Left lung (tissue), 10 donors: ENCODE results near the gene JPH4. TPM values are rescaled to one million over a fixed set of nuclear protein-coding genes. Genes with fewer than 3 reads are reported as not detected.

Experiments
- ATAC-seq: fragments of 200-7000 bp; cut with Tn5 transposase; one replicate; pipeline ENCODE4 v1.9.1; 2020; ENCODE audit warnings: moderate library complexity
- DNase-seq, 4 donors: peaks; one replicate each; pipeline ENCODE4 v3.0.0-alpha.2; 2013 to 2020
- H3K27ac ChIP-seq, 2 donors: fragments of 200-600 bp; sonication (generic) in 1 of 2; one replicate each; pipeline versions ENCODE4 v1.5.0 to v1.8.0; 2020 to 2021
- H3K27me3 ChIP-seq, 2 donors: fragments of 200-600 bp; sonication (generic) in 1 of 2; one replicate each; pipeline versions ENCODE4 v1.5.0 to v1.8.0; 2020 to 2021
- H3K36me3 ChIP-seq, 2 donors: fragments of 200-600 bp; sonication (generic) in 1 of 2; one replicate each; pipeline versions ENCODE4 v1.5.0 to v1.8.0; 2020 to 2021
- H3K4me1 ChIP-seq, 2 donors: fragments of 200-600 bp; one replicate each; pipeline ENCODE4 v1.8.0; 2021
- H3K4me3 ChIP-seq, 2 donors: fragments of 200-600 bp; sonication (generic) in 1 of 2; one replicate each; pipeline versions ENCODE4 v1.5.0 to v1.8.0; 2020 to 2021; ENCODE audit warnings: mild to moderate bottlenecking in 1 of 2
- H3K9me3 ChIP-seq, 2 donors: fragments of 200-600 bp; sonication (generic) in 1 of 2; one replicate each; pipeline versions ENCODE4 v1.5.0 to v1.8.0; 2020 to 2021
- intact Hi-C, 2 donors: fragments of 100-400 bp; cut with DNase I; formaldehyde crosslinking; loops; one replicate each; pipeline versions ENCODE4 v1.11.2 to v1.14.2; 2022
- polyA plus RNA-seq, 6 donors: library from polyadenylated mRNA; unstranded; fragments of 120-200 nt; gene quantifications; one replicate each; pipeline ENCODE4 v1.2.1, GENCODE V29; 2013; ENCODE audit not compliant: insufficient read length in 6 of 6
- total RNA-seq, 2 donors: library from RNA; stranded (reverse); fragmentation: NEBNext Ultra II Directional; extraction: Animal tissue kit (Norgen Biotek cat#: 25700); gene quantifications; one replicate each; pipeline ENCODE4 v1.2.1, GENCODE V29; 2021
- TF ChIP-seq, protein P1 (sequence below), 2 donors: fragments of 200-600 bp; sonication (generic) in 1 of 2; IDR thresholded peaks; one replicate each; pipeline versions ENCODE4 v1.5.0 to v1.8.0; 2021; ENCODE audit warnings: antibody characterized with exemption in 2 of 2
- donor health status: DM: no; HTN: yes; CAD: no.
- donor health status: DM: no; HTN: no; CAD: no.

JPH4 gene
- total and polyA plus RNA-seq, 8 donors = 0.84 to 1.3 (median 1.0) TPM

GRCh38 chr14:23577710-23578392, 739 bp downstream of the JPH4 start:
- Histone ChIP-seq H3K27me3 (peaks cover 36 to 86% of the 10 kb centered on the region in 2 donors), H3K27ac (no peak overlapping the region), H3K36me3 (no peaks in the 10 kb centered on the region), H3K9me3 (no peaks in the 10 kb centered on the region), H3K4me3 (no peak overlapping the region), H3K4me1 (peaks cover 8 to 25% of the 10 kb centered on the region in 2 donors)
- intact Hi-C loops = no loop called here
- peak in 1 of 4 donors; percentile 45 for DNase-seq
- TF ChIP-seq, protein P1, sequence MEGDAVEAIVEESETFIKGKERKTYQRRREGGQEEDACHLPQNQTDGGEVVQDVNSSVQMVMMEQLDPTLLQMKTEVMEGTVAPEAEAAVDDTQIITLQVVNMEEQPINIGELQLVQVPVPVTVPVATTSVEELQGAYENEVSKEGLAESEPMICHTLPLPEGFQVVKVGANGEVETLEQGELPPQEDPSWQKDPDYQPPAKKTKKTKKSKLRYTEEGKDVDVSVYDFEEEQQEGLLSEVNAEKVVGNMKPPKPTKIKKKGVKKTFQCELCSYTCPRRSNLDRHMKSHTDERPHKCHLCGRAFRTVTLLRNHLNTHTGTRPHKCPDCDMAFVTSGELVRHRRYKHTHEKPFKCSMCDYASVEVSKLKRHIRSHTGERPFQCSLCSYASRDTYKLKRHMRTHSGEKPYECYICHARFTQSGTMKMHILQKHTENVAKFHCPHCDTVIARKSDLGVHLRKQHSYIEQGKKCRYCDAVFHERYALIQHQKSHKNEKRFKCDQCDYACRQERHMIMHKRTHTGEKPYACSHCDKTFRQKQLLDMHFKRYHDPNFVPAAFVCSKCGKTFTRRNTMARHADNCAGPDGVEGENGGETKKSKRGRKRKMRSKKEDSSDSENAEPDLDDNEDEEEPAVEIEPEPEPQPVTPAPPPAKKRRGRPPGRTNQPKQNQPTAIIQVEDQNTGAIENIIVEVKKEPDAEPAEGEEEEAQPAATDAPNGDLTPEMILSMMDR (IDR thresholded peaks at IDR 0.05) = no peak
- no peak for ATAC-seq

DNA sequence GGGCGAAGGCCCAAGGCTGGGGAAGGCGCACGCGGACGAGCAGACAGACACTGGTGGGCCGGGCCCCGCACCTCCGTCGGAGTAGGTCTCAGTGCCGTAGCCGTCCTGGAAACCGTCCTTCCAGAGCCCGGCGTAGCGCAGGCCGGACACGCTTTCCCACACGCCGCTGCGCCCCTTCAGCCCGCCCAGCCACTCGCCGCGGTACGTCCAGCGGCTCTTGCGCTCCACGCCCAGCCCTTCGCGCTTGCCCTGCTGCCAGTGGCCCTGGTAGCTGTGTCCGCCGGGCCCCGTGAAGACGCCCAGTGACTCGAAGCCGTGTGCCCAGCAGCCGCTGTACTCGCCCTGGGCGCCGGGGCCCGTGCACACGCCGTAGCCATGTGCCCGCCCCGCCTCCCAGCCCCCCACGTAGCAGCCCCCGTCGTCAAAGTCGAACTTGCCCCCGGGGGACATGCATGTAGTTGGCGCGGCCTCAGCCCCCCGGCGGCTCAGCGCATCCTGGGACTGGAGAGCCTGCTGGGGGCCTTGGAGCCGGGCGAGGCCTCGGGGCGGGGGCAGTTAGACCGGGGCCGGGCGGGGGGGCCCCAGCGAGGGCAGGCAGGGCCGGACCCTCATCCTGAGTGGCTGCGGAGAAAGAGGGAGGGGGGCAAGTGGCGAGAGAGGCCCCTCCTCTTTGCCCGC, 1.4 kb downstream of the JPH4 start:
- TF ChIP-seq, protein P1 (IDR thresholded peaks at IDR 0.05) = no peak
- Histone ChIP-seq H3K9me3 (no peaks in the 10 kb centered on the region), H3K27ac (no peak overlapping the region), H3K27me3 (peaks cover 36 to 78% of the 10 kb centered on the region in 2 donors), H3K36me3 (no peaks in the 10 kb centered on the region), H3K4me1 (peaks cover 8 to 32% of the 10 kb centered on the region in 2 donors), H3K4me3 (peak overlapping the region in 1 of 2 donors; percentile 11)
- intact Hi-C loops = no loop called here
- DNase-seq (peak in 2 of 4 donors; percentile 26 to 81), ATAC-seq (peak; percentile 60)

- Histone ChIP-seq H3K36me3 (no peaks in the 10 kb centered on the region), H3K27me3 (peaks cover 36 to 49% of the 10 kb centered on the region in 2 donors), H3K4me3 (no peak overlapping the region), H3K9me3 (no peaks in the 10 kb centered on the region), H3K27ac (peak overlapping the region in 1 of 2 donors; percentile 24), H3K4me1 (peaks cover 10 to 46% of the 10 kb centered on the region in 2 donors)
- DNase-seq (no peak), ATAC-seq (no peak)
- intact Hi-C loops = no loop called here
- TF ChIP-seq, protein P1 (IDR thresholded peaks at IDR 0.05) = no peak
Observed at GRCh38 chr14:23573384-23574015, 5.1 kb downstream of the JPH4 start.

- TF ChIP-seq, protein P1 (IDR thresholded peaks at IDR 0.05) = no peak
- Histone ChIP-seq H3K4me1 (peaks cover 17 to 53% of the 10 kb centered on the region in 2 donors), H3K9me3 (no peaks in the 10 kb centered on the region), H3K4me3 (no peak overlapping the region), H3K36me3 (no peaks in the 10 kb centered on the region), H3K27ac (peak overlapping the region in 1 of 2 donors; percentile 24), H3K27me3 (peaks cover 33 to 42% of the 10 kb centered on the region in 2 donors)
- intact Hi-C loops = no loop called here
- no peak for DNase-seq
- peak; percentile 47 for ATAC-seq
Observed at GRCh38 chr14:23572836-23573235, 5.8 kb downstream of the JPH4 start.

GRCh38 chr14:23572524-23572828, 6.1 kb downstream of the JPH4 start:
- H3K36me3 ChIP-seq = no peaks in the 10 kb centered on the region
- DNase-seq (no peak), ATAC-seq (no peak)
- peaks cover 18 to 54% of the 10 kb centered on the region in 2 donors for H3K4me1 ChIP-seq
- intact Hi-C loops = no loop called here
- TF ChIP-seq, protein P1 (IDR thresholded peaks at IDR 0.05) = no peak
- peaks cover 29 to 38% of the 10 kb centered on the region in 2 donors for H3K27me3 ChIP-seq
- peak overlapping the region in 1 of 2 donors; percentile 24 for H3K27ac ChIP-seq
- no peaks in the 10 kb centered on the region for H3K9me3 ChIP-seq
- H3K4me3 ChIP-seq = no peak overlapping the region
